Activated T-cell treated with anti-CD3 and anti-CD28 coated beads, Interleukin-2, amount 50 U/mL, for 4 hours (primary cell): Measurements from ENCODE around the gene ZBTB16. TPM values are rescaled to one million over a fixed set of nuclear protein-coding genes. Genes with fewer than 3 reads are reported as not detected.

Experiments used
- ATAC-seq, 2 donors: fragments of 200-7000 bp; cut with Tn5 transposase; one replicate each; pipeline ENCODE4 v1.10.0; 2021
- DNase-seq: peaks from one replicate; pipeline ENCODE4 v3.0.0-alpha.2; 2020
- H3K27me3 Mint-ChIP-seq: one replicate; pipeline ENCODE4 v1.8.0; 2021; ENCODE audit warnings: low read depth, mixed read lengths
- H3K36me3 Mint-ChIP-seq: one replicate; pipeline ENCODE4 v1.8.0; 2022; ENCODE audit warnings: mixed read lengths; ENCODE audit not compliant: insufficient read depth
- H3K4me1 Mint-ChIP-seq: one replicate; pipeline ENCODE4 v1.8.0; 2021; ENCODE audit warnings: low read depth, mixed read lengths
- H3K4me3 Mint-ChIP-seq: one replicate; pipeline ENCODE4 v1.8.0; 2021; ENCODE audit warnings: mild to moderate bottlenecking, moderate library complexity, mixed read lengths
- H3K9me3 Mint-ChIP-seq: one replicate; pipeline ENCODE4 v1.8.0; 2021; ENCODE audit warnings: mixed read lengths
- total RNA-seq, 3 donors: library from RNA; stranded (reverse); gene quantifications; one replicate each; pipeline ENCODE4 v1.2.1, GENCODE V29; 2021

ZBTB16 gene
- total RNA-seq, 3 donors from 2014 or later = 3.4 to 4.4 (median 4.1) TPM

GRCh38 chr11:114108501-114109205, 49.1 kb downstream of the ZBTB16 start:
- DNase-seq = no peak

GRCh38 chr11:114109206-114110090, 49.9 kb downstream of the ZBTB16 start:
- ATAC-seq (no peak), DNase-seq (no peak)
- H3K4me1 Mint-ChIP-seq = peaks cover 38% of the 10 kb centered on the region
- H3K27me3 Mint-ChIP-seq = peaks cover 5% of the 10 kb centered on the region
- no peaks in the 10 kb centered on the region for H3K36me3 Mint-ChIP-seq
- no peak overlapping the region for H3K4me3 Mint-ChIP-seq
- H3K9me3 Mint-ChIP-seq = no peaks in the 10 kb centered on the region

More at GRCh38 chr11:114108501-114109205, 49.1 kb downstream of the ZBTB16 start:
- ATAC-seq = no peak
- peaks cover 3% of the 10 kb centered on the region for H3K27me3 Mint-ChIP-seq
- H3K9me3 Mint-ChIP-seq = no peaks in the 10 kb centered on the region
- no peaks in the 10 kb centered on the region for H3K36me3 Mint-ChIP-seq
- no peak overlapping the region for H3K4me3 Mint-ChIP-seq
- peaks cover 46% of the 10 kb centered on the region for H3K4me1 Mint-ChIP-seq

- DNase-seq (no peak), ATAC-seq (no peak)
- Mint-ChIP-seq H3K36me3 (no peaks in the 10 kb centered on the region), H3K4me1 (peaks cover 32% of the 10 kb centered on the region), H3K4me3 (no peak overlapping the region), H3K27me3 (peaks cover 8% of the 10 kb centered on the region), H3K9me3 (no peaks in the 10 kb centered on the region)
Measured at GRCh38 chr11:114110123-114110522, 50.6 kb downstream of the ZBTB16 start.

- Mint-ChIP-seq H3K4me1 (peaks cover 26% of the 10 kb centered on the region), H3K9me3 (no peaks in the 10 kb centered on the region), H3K4me3 (no peak overlapping the region), H3K36me3 (no peaks in the 10 kb centered on the region), H3K27me3 (peaks cover 8% of the 10 kb centered on the region)
- no peak for DNase-seq
- ATAC-seq = peak in 1 of 2 donors; percentile 18
Measured at GRCh38 chr11:114110952-114111947, 51.7 kb downstream of the ZBTB16 start.

- Mint-ChIP-seq H3K4me3 (no peak overlapping the region), H3K36me3 (no peaks in the 10 kb centered on the region), H3K9me3 (no peaks in the 10 kb centered on the region), H3K27me3 (peaks cover 10% of the 10 kb centered on the region), H3K4me1 (peaks cover 14% of the 10 kb centered on the region)
- ATAC-seq = no peak
- no peak for DNase-seq
Measured at GRCh38 chr11:114115451-114115928, 56.0 kb downstream of the ZBTB16 start.

- Mint-ChIP-seq H3K4me1 (peaks cover 10% of the 10 kb centered on the region), H3K27me3 (peaks cover 9% of the 10 kb centered on the region), H3K9me3 (no peaks in the 10 kb centered on the region), H3K4me3 (no peak overlapping the region), H3K36me3 (no peaks in the 10 kb centered on the region)
- no peak for ATAC-seq
- no peak for DNase-seq
Measured at GRCh38 chr11:114116357-114116756, 56.8 kb downstream of the ZBTB16 start.

- Mint-ChIP-seq H3K4me3 (no peak overlapping the region), H3K9me3 (no peaks in the 10 kb centered on the region), H3K4me1 (peaks cover 5% of the 10 kb centered on the region), H3K36me3 (no peaks in the 10 kb centered on the region), H3K27me3 (peaks cover 9% of the 10 kb centered on the region)
- DNase-seq = no peak
- no peak for ATAC-seq
Measured at GRCh38 chr11:114116800-114117199, 57.3 kb downstream of the ZBTB16 start.

GRCh38 chr11:114120606-114121005, 61.1 kb downstream of the ZBTB16 start:
- ATAC-seq = no peak
- Mint-ChIP-seq H3K27me3 (peaks cover 4% of the 10 kb centered on the region), H3K4me1 (peaks cover 7% of the 10 kb centered on the region), H3K4me3 (no peak overlapping the region), H3K9me3 (no peaks in the 10 kb centered on the region), H3K36me3 (no peaks in the 10 kb centered on the region)
- DNase-seq = no peak

GRCh38 chr11:114121138-114121537, 61.6 kb downstream of the ZBTB16 start:
- Mint-ChIP-seq H3K27me3 (peaks cover 4% of the 10 kb centered on the region), H3K9me3 (no peaks in the 10 kb centered on the region), H3K4me3 (no peak overlapping the region), H3K4me1 (peaks cover 7% of the 10 kb centered on the region), H3K36me3 (no peaks in the 10 kb centered on the region)
- ATAC-seq (no peak), DNase-seq (no peak)

GRCh38 chr11:114121804-114122504, 62.4 kb downstream of the ZBTB16 start:
- H3K27me3 Mint-ChIP-seq = peaks cover 2% of the 10 kb centered on the region
- DNase-seq (no peak), ATAC-seq (no peak)
- H3K4me3 Mint-ChIP-seq = no peak overlapping the region
- H3K9me3 Mint-ChIP-seq = no peaks in the 10 kb centered on the region
- no peaks in the 10 kb centered on the region for H3K36me3 Mint-ChIP-seq
- H3K4me1 Mint-ChIP-seq = peaks cover 7% of the 10 kb centered on the region

- no peaks in the 10 kb centered on the region for H3K9me3 Mint-ChIP-seq
- H3K27me3 Mint-ChIP-seq = no peaks in the 10 kb centered on the region
- no peak overlapping the region for H3K4me3 Mint-ChIP-seq
- H3K4me1 Mint-ChIP-seq = peaks cover 4% of the 10 kb centered on the region
- ATAC-seq (no peak), DNase-seq (no peak)
- no peaks in the 10 kb centered on the region for H3K36me3 Mint-ChIP-seq
Measured at GRCh38 chr11:114122686-114123085, 63.2 kb downstream of the ZBTB16 start.

- no peak for DNase-seq
- no peaks in the 10 kb centered on the region for H3K36me3 Mint-ChIP-seq
Measured at GRCh38 chr11:114123692-114124330, 64.3 kb downstream of the ZBTB16 start.

GRCh38 chr11:114124601-114125144, 65.2 kb downstream of the ZBTB16 start:
- DNase-seq (no peak), ATAC-seq (no peak)
- Mint-ChIP-seq H3K4me3 (no peak overlapping the region), H3K9me3 (no peaks in the 10 kb centered on the region), H3K27me3 (no peaks in the 10 kb centered on the region), H3K4me1 (peaks cover 7% of the 10 kb centered on the region), H3K36me3 (no peaks in the 10 kb centered on the region)

More at GRCh38 chr11:114123692-114124330, 64.3 kb downstream of the ZBTB16 start:
- Mint-ChIP-seq H3K9me3 (no peaks in the 10 kb centered on the region), H3K4me1 (peaks cover 4% of the 10 kb centered on the region), H3K27me3 (no peaks in the 10 kb centered on the region), H3K4me3 (no peak overlapping the region)
- no peak for ATAC-seq
